ENCODE data around the gene ADRM1.

- TF ChIP-seq CTCF (IDR thresholded peaks at IDR 0.05 in 8 of 11, conservative IDR thresholded peaks at IDR 0.05 in 3 of 11) = no peak
- TF ChIP-seq POLR2A (IDR thresholded peaks at IDR 0.05) = no peak
- TF ChIP-seq POLR2AphosphoS5 (IDR thresholded peaks at IDR 0.05) = no peak
Measured at GRCh38 chr20:62334881-62335280, 32.1 kb downstream of the ADRM1 start.

Measured in spleen (tissue), 7 donors.